Measurements from ENCODE around the gene ROMO1.

- TF ChIP-seq, protein P1, sequence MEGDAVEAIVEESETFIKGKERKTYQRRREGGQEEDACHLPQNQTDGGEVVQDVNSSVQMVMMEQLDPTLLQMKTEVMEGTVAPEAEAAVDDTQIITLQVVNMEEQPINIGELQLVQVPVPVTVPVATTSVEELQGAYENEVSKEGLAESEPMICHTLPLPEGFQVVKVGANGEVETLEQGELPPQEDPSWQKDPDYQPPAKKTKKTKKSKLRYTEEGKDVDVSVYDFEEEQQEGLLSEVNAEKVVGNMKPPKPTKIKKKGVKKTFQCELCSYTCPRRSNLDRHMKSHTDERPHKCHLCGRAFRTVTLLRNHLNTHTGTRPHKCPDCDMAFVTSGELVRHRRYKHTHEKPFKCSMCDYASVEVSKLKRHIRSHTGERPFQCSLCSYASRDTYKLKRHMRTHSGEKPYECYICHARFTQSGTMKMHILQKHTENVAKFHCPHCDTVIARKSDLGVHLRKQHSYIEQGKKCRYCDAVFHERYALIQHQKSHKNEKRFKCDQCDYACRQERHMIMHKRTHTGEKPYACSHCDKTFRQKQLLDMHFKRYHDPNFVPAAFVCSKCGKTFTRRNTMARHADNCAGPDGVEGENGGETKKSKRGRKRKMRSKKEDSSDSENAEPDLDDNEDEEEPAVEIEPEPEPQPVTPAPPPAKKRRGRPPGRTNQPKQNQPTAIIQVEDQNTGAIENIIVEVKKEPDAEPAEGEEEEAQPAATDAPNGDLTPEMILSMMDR (IDR thresholded peaks at IDR 0.05), result no peak
- TF ChIP-seq POLR2A (IDR thresholded peaks at IDR 0.05), result no peak
These were observed 30.8 kb downstream of the ROMO1 start for GRCh38 chr20:35729836-35730582.

Measured in Peyer's patch (tissue), 4 donors.